ENCODE results near the gene ARHGAP40. TPM values are rescaled to one million over a fixed set of nuclear protein-coding genes. Genes with fewer than 3 reads are reported as not detected.
"Not testable (repeated sequence)": the region's sequence is repeated elsewhere in the genome, so short reads cannot be mapped to it uniquely, and the experiment has no call there.

Gene ARHGAP40
- total RNA-seq, 2 donors from 2014 or later, result not detected

- H3K4me1 Mint-ChIP-seq; H3K4me3 Mint-ChIP-seq; ATAC-seq (replicated peaks); H3K27ac Mint-ChIP-seq; H3K9me3 Mint-ChIP-seq; H3K36me3 Mint-ChIP-seq (ENCODE audit: low read depth): not testable (repeated sequence)
- H3K27me3 Mint-ChIP-seq, result peaks cover 23% of the 10 kb centered on the region
These were observed 5.7 kb upstream of the ARHGAP40 start for GRCh38 chr20:38595886-38596285.

- H3K36me3 Mint-ChIP-seq (ENCODE audit: low read depth), result no peaks in the 10 kb centered on the region
- H3K4me3 Mint-ChIP-seq, result no peak overlapping the region
- no peak for ATAC-seq (replicated peaks)
- no peaks in the 10 kb centered on the region for H3K9me3 Mint-ChIP-seq
- H3K27ac Mint-ChIP-seq, result no peak overlapping the region
- peaks cover 48% of the 10 kb centered on the region for H3K27me3 Mint-ChIP-seq
- peaks cover 7% of the 10 kb centered on the region for H3K4me1 Mint-ChIP-seq
These were observed 2.2 kb upstream of the ARHGAP40 start for GRCh38 chr20:38599410-38599882.

GRCh38 chr20:38600057-38600456 lies 1.6 kb upstream of the ARHGAP40 start:
- Mint-ChIP-seq H3K36me3 (ENCODE audit: low read depth) (no peaks in the 10 kb centered on the region), H3K4me1 (peaks cover 7% of the 10 kb centered on the region), H3K27me3 (peaks cover 51% of the 10 kb centered on the region), H3K4me3 (no peak overlapping the region), H3K9me3 (no peaks in the 10 kb centered on the region), H3K27ac (no peak overlapping the region)
- ATAC-seq (replicated peaks), result no peak

- H3K36me3 Mint-ChIP-seq (ENCODE audit: low read depth), result no peaks in the 10 kb centered on the region
- no peak for ATAC-seq (replicated peaks)
- no peak overlapping the region for H3K27ac Mint-ChIP-seq
- peaks cover 7% of the 10 kb centered on the region for H3K4me1 Mint-ChIP-seq
- no peaks in the 10 kb centered on the region for H3K9me3 Mint-ChIP-seq
- peak overlapping the region; percentile 66 for H3K4me3 Mint-ChIP-seq
- peaks cover 52% of the 10 kb centered on the region for H3K27me3 Mint-ChIP-seq
These were observed 574 bp downstream of the ARHGAP40 start for GRCh38 chr20:38602185-38602581.

GRCh38 chr20:38603286-38603685 lies 1.7 kb downstream of the ARHGAP40 start:
- H3K9me3 Mint-ChIP-seq, result no peaks in the 10 kb centered on the region
- H3K4me3 Mint-ChIP-seq, result no peak overlapping the region
- H3K36me3 Mint-ChIP-seq (ENCODE audit: low read depth), result no peaks in the 10 kb centered on the region
- H3K27me3 Mint-ChIP-seq, result peaks cover 48% of the 10 kb centered on the region
- peaks cover 7% of the 10 kb centered on the region for H3K4me1 Mint-ChIP-seq
- H3K27ac Mint-ChIP-seq, result no peak overlapping the region
- no peak for ATAC-seq (replicated peaks)

GRCh38 chr20:38604873-38605303 lies 3.3 kb downstream of the ARHGAP40 start:
- no peak overlapping the region for H3K27ac Mint-ChIP-seq
- peaks cover 49% of the 10 kb centered on the region for H3K27me3 Mint-ChIP-seq
- ATAC-seq (replicated peaks), result no peak
- H3K4me3 Mint-ChIP-seq, result no peak overlapping the region
- H3K9me3 Mint-ChIP-seq, result no peaks in the 10 kb centered on the region
- H3K36me3 Mint-ChIP-seq (ENCODE audit: low read depth), result no peaks in the 10 kb centered on the region
- peaks cover 7% of the 10 kb centered on the region for H3K4me1 Mint-ChIP-seq

GRCh38 chr20:38607351-38607750 lies 5.7 kb downstream of the ARHGAP40 start:
- H3K4me3 Mint-ChIP-seq, result no peak overlapping the region
- no peak for ATAC-seq (replicated peaks)
- peaks cover 34% of the 10 kb centered on the region for H3K27me3 Mint-ChIP-seq
- no peaks in the 10 kb centered on the region for H3K36me3 Mint-ChIP-seq (ENCODE audit: low read depth)
- no peak overlapping the region for H3K27ac Mint-ChIP-seq
- H3K9me3 Mint-ChIP-seq, result no peaks in the 10 kb centered on the region
- no peaks in the 10 kb centered on the region for H3K4me1 Mint-ChIP-seq

- Mint-ChIP-seq H3K27ac (no peak overlapping the region), H3K27me3 (peaks cover 32% of the 10 kb centered on the region)
These were observed 6.6 kb downstream of the ARHGAP40 start for GRCh38 chr20:38608188-38608587.

GRCh38 chr20:38609815-38610214 lies 8.2 kb downstream of the ARHGAP40 start:
- Mint-ChIP-seq H3K4me1 (no peaks in the 10 kb centered on the region), H3K27ac (no peak overlapping the region), H3K36me3 (ENCODE audit: low read depth) (no peaks in the 10 kb centered on the region), H3K9me3 (no peaks in the 10 kb centered on the region), H3K4me3 (no peak overlapping the region), H3K27me3 (peaks cover 26% of the 10 kb centered on the region)
- no peak for ATAC-seq (replicated peaks)

More at GRCh38 chr20:38608188-38608587, 6.6 kb downstream of the ARHGAP40 start:
- H3K36me3 Mint-ChIP-seq (ENCODE audit: low read depth), result no peaks in the 10 kb centered on the region
- H3K9me3 Mint-ChIP-seq, result no peaks in the 10 kb centered on the region
- H3K4me3 Mint-ChIP-seq, result no peak overlapping the region
- ATAC-seq (replicated peaks), result no peak
- no peaks in the 10 kb centered on the region for H3K4me1 Mint-ChIP-seq

- Mint-ChIP-seq H3K27ac (no peak overlapping the region), H3K36me3 (ENCODE audit: low read depth) (no peaks in the 10 kb centered on the region)
These were observed 8.9 kb downstream of the ARHGAP40 start for GRCh38 chr20:38610521-38610920.

GRCh38 chr20:38612751-38613515 lies 11.3 kb downstream of the ARHGAP40 start:
- Mint-ChIP-seq H3K4me1 (no peaks in the 10 kb centered on the region), H3K27me3 (peaks cover 23% of the 10 kb centered on the region), H3K4me3 (no peak overlapping the region), H3K9me3 (no peaks in the 10 kb centered on the region), H3K27ac (no peak overlapping the region), H3K36me3 (ENCODE audit: low read depth) (no peaks in the 10 kb centered on the region)
- no peak for ATAC-seq (replicated peaks)

More at GRCh38 chr20:38610521-38610920, 8.9 kb downstream of the ARHGAP40 start:
- ATAC-seq (replicated peaks), result no peak
- no peaks in the 10 kb centered on the region for H3K9me3 Mint-ChIP-seq
- no peaks in the 10 kb centered on the region for H3K4me1 Mint-ChIP-seq
- no peak overlapping the region for H3K4me3 Mint-ChIP-seq
- peaks cover 21% of the 10 kb centered on the region for H3K27me3 Mint-ChIP-seq

GRCh38 chr20:38615283-38615682 lies 13.7 kb downstream of the ARHGAP40 start:
- H3K4me1 Mint-ChIP-seq, result no peaks in the 10 kb centered on the region
- no peak overlapping the region for H3K27ac Mint-ChIP-seq
- H3K36me3 Mint-ChIP-seq (ENCODE audit: low read depth), result no peaks in the 10 kb centered on the region
- ATAC-seq (replicated peaks), result no peak
- H3K4me3 Mint-ChIP-seq, result no peak overlapping the region
- H3K27me3 Mint-ChIP-seq, result peaks cover 28% of the 10 kb centered on the region
- H3K9me3 Mint-ChIP-seq, result no peaks in the 10 kb centered on the region

GRCh38 chr20:38616457-38616856 lies 14.8 kb downstream of the ARHGAP40 start:
- Mint-ChIP-seq H3K27me3 (peaks cover 35% of the 10 kb centered on the region), H3K27ac (no peak overlapping the region), H3K4me3 (no peak overlapping the region), H3K36me3 (ENCODE audit: low read depth) (no peaks in the 10 kb centered on the region), H3K9me3 (no peaks in the 10 kb centered on the region), H3K4me1 (no peaks in the 10 kb centered on the region)
- no peak for ATAC-seq (replicated peaks)

- Mint-ChIP-seq H3K36me3 (ENCODE audit: low read depth) (no peaks in the 10 kb centered on the region), H3K4me1 (no peaks in the 10 kb centered on the region), H3K9me3 (no peaks in the 10 kb centered on the region), H3K27me3 (peaks cover 36% of the 10 kb centered on the region), H3K27ac (no peak overlapping the region), H3K4me3 (no peak overlapping the region)
- no peak for ATAC-seq (replicated peaks)
These were observed 15.6 kb downstream of the ARHGAP40 start for GRCh38 chr20:38617011-38617829.

- H3K4me3 Mint-ChIP-seq, result no peak overlapping the region
- no peaks in the 10 kb centered on the region for H3K4me1 Mint-ChIP-seq
- ATAC-seq (replicated peaks), result no peak
- H3K9me3 Mint-ChIP-seq, result no peaks in the 10 kb centered on the region
- H3K36me3 Mint-ChIP-seq (ENCODE audit: low read depth), result no peaks in the 10 kb centered on the region
- peaks cover 32% of the 10 kb centered on the region for H3K27me3 Mint-ChIP-seq
- no peak overlapping the region for H3K27ac Mint-ChIP-seq
These were observed 16.2 kb downstream of the ARHGAP40 start for GRCh38 chr20:38617830-38618196.

All from activated T-helper 17 cell treated with anti-CD3 and anti-CD28 coated beads, Interleukin-2, amount 50 U/mL, for 72 hours (primary cell).